SJSA1 (cell line): ENCODE measurements around the gene TENM3. TPM values are rescaled to one million over a fixed set of nuclear protein-coding genes. Genes with fewer than 3 reads are reported as not detected.
A peak's percentile ranks its signal among the peaks of the same experiment; 100 is the strongest.

Source experiments
- DNase-seq, 2 experiments: peaks; one replicate each; pipeline ENCODE4 v3.0.0-alpha.2; 2015 to 2020; ENCODE audit warnings: low spot score in 2 of 2, low read depth in 1 of 2
- H3K27ac ChIP-seq: fragments of 250-450 bp; sonication (Bioruptor Pico); 2 replicates; pipeline ENCODE4 v1.5.1; 2020; ENCODE audit warnings: mild to moderate bottlenecking, moderate library complexity
- H3K27me3 ChIP-seq: fragments of 250-450 bp; sonication (Bioruptor Pico); replicated peaks from 2 replicates; pipeline ENCODE4 v1.5.1; 2020; ENCODE audit warnings: mild to moderate bottlenecking, moderate library complexity
- H3K36me3 ChIP-seq: fragments of 250-450 bp; sonication (Bioruptor Pico); 2 replicates; pipeline ENCODE4 v1.5.1; 2020; ENCODE audit warnings: mild to moderate bottlenecking
- H3K4me1 ChIP-seq: fragments of 250-450 bp; sonication (Bioruptor Pico); replicated peaks from 2 replicates; pipeline ENCODE4 v1.6.1; 2021; ENCODE audit warnings: mild to moderate bottlenecking
- H3K4me3 ChIP-seq: fragments of 250-450 bp; sonication (Bioruptor Pico); 2 replicates; pipeline ENCODE4 v1.5.1; 2020; ENCODE audit warnings: mild to moderate bottlenecking
- H3K9me3 ChIP-seq: fragments of 250-450 bp; sonication (Bioruptor Pico); replicated peaks from 2 replicates; pipeline ENCODE4 v1.5.1; 2020; ENCODE audit warnings: mild to moderate bottlenecking
- total RNA-seq: library from RNA; depleted of rRNA; stranded (reverse); fragments of >200 nt; shearing (Covaris generic); gene quantifications from 2 replicates; pipeline ENCODE4 v1.2.3, GENCODE V29; 2014

The TENM3 gene
- total RNA-seq, 1 experiment from 2014 or later = 90.5 TPM

DNA sequence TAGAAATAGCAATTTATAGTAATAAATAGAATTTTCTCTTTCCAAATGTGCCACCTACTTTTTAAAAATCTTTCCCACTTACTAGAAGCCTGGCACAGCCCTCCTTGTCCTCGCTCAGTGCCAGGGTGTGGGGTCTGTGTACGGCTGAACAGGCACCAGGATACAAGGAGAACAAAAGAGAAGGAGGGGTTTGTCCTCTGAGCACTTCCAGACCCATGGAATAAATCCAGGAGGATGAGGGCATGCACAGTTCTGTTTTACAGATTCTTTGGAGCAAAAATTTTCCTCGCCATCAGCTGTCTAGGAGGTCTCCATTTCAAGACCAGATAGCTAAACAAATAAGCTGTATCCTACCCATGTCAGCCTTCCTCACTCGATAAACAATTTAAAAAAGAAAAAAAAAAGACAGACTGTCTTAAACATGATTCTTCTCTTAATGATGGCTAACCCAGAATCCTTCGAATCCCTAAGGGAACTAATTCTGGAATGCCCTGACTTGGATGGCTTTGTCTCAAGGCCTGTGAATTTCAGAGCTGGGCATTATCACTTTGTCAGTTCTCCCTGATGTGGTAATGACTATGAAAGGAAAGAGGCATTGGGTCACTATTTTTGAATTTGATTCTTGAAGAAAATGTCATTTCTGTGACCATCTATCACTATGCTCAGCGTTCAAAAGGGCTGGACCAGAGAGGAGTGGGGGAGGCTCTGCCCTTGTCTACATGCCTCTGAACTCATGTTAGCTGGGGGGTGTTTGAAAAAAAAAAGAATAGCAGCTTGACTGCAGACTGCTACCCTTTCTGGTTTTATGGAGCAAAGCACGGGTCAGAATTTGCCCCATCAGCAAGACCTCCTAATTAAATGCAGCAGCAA, 523.0 kb downstream of the TENM3 start:
- Histone ChIP-seq H3K4me1 (peaks cover 69% of the 10 kb centered on the region), H3K27me3 (no peaks in the 10 kb centered on the region), H3K9me3 (no peaks in the 10 kb centered on the region), H3K27ac (peak overlapping the region; percentile 47), H3K36me3 (no peaks in the 10 kb centered on the region), H3K4me3 (no peak overlapping the region)
- DNase-seq = peak in 1 of 2 experiments; percentile 37

DNA sequence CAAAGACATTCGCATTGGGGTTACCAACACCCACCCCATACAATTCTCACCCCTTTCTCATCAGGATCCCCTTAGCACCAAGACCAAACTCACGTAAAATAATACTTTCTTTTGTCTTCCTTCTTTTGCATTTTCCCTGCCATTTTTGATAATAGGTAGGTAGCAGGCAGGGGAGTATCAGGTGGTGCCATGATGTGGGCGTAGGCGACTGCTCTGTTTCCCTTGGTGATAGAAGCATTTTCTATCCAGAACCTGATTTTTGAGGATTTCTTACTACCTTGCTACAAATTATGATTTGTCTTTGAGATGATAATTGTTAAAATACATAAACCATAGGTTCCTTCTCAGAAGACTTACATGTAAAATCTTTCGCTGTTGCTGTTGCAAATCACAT, 523.7 kb downstream of the TENM3 start:
- DNase-seq = no peak
- peaks cover 75% of the 10 kb centered on the region for H3K4me1 ChIP-seq
- H3K36me3 ChIP-seq = no peaks in the 10 kb centered on the region
- peak overlapping the region; percentile 47; the same call in 1 of the 2 replicates for H3K27ac ChIP-seq
- H3K4me3 ChIP-seq = no peak overlapping the region
- H3K27me3 ChIP-seq = no peaks in the 10 kb centered on the region
- no peaks in the 10 kb centered on the region for H3K9me3 ChIP-seq

DNA sequence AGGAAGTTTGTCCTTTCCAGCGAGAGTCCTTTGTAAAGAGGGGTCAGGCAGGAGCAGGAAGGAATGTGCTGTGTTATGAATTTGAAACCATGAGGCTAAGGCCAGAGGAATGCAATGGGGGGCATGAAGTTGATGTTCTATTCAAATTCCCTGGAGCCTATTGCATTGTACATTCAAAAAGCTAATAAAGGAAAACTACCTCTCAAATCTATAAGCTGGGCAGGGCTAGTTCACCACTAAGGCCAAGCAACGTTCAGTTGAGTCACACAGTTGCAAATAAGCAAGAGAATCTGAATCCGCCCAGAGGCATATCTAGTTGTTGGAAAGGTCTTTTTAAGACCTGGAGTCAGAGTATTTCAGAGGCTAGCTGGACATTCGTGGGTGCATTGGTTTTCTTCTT, 525.6 kb downstream of the TENM3 start:
- H3K4me1 ChIP-seq = peaks cover 71% of the 10 kb centered on the region
- H3K36me3 ChIP-seq = no peaks in the 10 kb centered on the region; the same call in none of the 2 replicates
- no peak overlapping the region for H3K4me3 ChIP-seq
- H3K27ac ChIP-seq = peak overlapping the region; percentile 78
- DNase-seq = peak; percentile 69 to 79
- no peaks in the 10 kb centered on the region for H3K27me3 ChIP-seq
- H3K9me3 ChIP-seq = no peaks in the 10 kb centered on the region

- DNase-seq = no peak
- Histone ChIP-seq H3K9me3 (no peaks in the 10 kb centered on the region), H3K27me3 (no peaks in the 10 kb centered on the region), H3K36me3 (peaks cover 5% of the 10 kb centered on the region), H3K4me3 (no peak overlapping the region), H3K27ac (no peak overlapping the region), H3K4me1 (peaks cover 59% of the 10 kb centered on the region)
These were observed 527.2 kb downstream of the TENM3 start for GRCh38 chr4:182770259-182770995.

DNA sequence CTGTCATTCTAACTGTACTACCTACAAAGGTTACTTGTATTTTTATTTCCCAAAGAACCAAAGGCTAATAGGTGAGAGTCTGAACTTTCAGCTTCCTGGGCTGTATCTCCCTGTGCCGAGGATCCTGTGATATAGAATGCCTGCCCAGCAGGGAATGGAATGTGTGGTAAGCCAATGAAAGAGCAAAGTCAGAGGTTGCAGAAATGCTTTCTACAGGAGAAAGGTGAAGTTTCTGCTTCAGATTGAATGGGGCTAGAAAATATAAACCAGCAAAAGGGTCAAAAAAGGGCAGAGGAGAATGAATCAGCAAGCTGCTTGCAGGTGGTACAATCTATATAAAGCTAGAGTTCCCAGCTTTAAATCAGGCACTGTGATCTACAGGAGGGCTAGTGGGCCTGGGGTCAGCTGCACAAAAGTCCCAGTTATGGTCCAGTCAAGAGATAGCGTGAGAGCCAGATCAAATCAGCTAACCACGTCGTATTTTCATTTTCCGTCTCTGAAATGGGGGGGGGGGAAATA, 527.9 kb downstream of the TENM3 start:
- H3K36me3 ChIP-seq = peaks cover 8% of the 10 kb centered on the region
- no peak for DNase-seq

GRCh38 chr4:182775075-182775474, 531.9 kb downstream of the TENM3 start:
- Histone ChIP-seq H3K36me3 (peaks cover 19% of the 10 kb centered on the region), H3K9me3 (no peaks in the 10 kb centered on the region), H3K27ac (no peak overlapping the region), H3K4me1 (peaks cover 16% of the 10 kb centered on the region), H3K4me3 (no peak overlapping the region), H3K27me3 (no peaks in the 10 kb centered on the region)
- DNase-seq = no peak

More for the DNA sequence above, 527.9 kb downstream of the TENM3 start:
- H3K27ac ChIP-seq = no peak overlapping the region
- no peaks in the 10 kb centered on the region for H3K27me3 ChIP-seq
- no peak overlapping the region for H3K4me3 ChIP-seq
- peaks cover 53% of the 10 kb centered on the region for H3K4me1 ChIP-seq
- H3K9me3 ChIP-seq = no peaks in the 10 kb centered on the region

DNA sequence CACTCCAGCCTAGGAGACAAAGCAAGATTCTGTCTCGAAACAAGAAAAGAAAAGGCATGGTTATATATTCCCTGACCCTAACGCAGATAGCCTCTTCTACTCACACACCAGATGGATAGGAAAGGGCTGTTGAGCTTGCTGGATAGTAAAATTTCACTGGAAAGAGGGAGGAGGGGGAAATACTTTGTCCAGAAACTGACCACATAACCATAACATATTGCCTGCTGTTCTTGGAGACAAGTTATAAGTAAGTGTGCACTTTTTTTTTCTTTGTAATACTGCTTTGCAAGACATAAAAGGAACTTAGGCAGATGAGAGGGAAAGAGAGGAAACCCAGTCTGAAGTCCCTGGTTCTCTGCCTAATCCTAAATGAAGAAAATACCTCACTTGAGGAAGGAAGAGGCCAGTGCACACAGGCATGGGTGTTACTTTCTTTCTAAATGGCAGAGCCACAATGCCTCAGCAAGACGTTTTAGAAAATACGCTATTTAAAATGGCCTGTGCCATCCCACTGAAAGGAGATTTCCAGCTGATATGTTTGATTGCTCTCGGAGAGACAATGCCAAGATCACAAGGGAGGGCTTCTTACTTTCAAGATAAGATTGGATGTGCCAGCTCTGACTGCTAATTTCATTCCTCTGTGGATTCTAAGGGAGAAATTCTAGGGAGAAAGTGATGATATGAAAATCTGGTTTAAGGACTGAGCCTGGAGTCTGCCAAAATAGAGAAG, 533.3 kb downstream of the TENM3 start:
- DNase-seq = no peak
- Histone ChIP-seq H3K27me3 (no peaks in the 10 kb centered on the region), H3K4me3 (no peak overlapping the region), H3K36me3 (peaks cover 19% of the 10 kb centered on the region), H3K4me1 (peaks cover 3% of the 10 kb centered on the region), H3K27ac (no peak overlapping the region), H3K9me3 (no peaks in the 10 kb centered on the region)

GRCh38 chr4:182778222-182778982, 535.2 kb downstream of the TENM3 start:
- DNase-seq = no peak

DNA sequence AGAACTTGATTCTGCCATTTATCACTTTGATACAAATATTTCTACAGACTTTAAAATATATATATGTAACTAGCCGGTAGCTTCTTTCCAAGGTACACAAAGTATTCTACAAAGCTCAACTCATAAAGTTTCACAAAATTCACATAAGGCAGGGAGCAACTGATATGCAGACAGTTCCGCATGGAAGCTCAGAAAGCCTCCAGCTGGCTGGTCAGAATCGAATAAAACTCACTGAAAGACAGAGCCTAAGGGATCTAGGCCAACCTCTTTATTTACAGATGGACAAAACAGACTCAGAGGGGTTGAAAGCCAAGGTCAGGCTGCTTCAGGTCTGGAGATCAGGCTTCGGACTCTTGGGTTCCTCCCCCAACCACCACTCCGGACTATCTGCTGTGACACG, 543.8 kb downstream of the TENM3 start:
- no peak for DNase-seq
- H3K36me3 ChIP-seq = peaks cover 11% of the 10 kb centered on the region
- no peak overlapping the region for H3K27ac ChIP-seq
- H3K9me3 ChIP-seq = no peaks in the 10 kb centered on the region
- H3K27me3 ChIP-seq = no peaks in the 10 kb centered on the region
- no peaks in the 10 kb centered on the region for H3K4me1 ChIP-seq
- H3K4me3 ChIP-seq = no peak overlapping the region

More at GRCh38 chr4:182778222-182778982, 535.2 kb downstream of the TENM3 start:
- no peaks in the 10 kb centered on the region for H3K4me1 ChIP-seq
- no peaks in the 10 kb centered on the region for H3K9me3 ChIP-seq
- H3K36me3 ChIP-seq = peaks cover 19% of the 10 kb centered on the region
- H3K27ac ChIP-seq = no peak overlapping the region
- H3K4me3 ChIP-seq = no peak overlapping the region
- no peaks in the 10 kb centered on the region for H3K27me3 ChIP-seq

- Histone ChIP-seq H3K36me3 (peaks cover 23% of the 10 kb centered on the region), H3K27ac (no peak overlapping the region), H3K4me3 (no peak overlapping the region), H3K27me3 (no peaks in the 10 kb centered on the region), H3K4me1 (no peaks in the 10 kb centered on the region), H3K9me3 (no peaks in the 10 kb centered on the region)
- no peak for DNase-seq
These were observed 545.0 kb downstream of the TENM3 start for GRCh38 chr4:182788201-182788600.

DNA sequence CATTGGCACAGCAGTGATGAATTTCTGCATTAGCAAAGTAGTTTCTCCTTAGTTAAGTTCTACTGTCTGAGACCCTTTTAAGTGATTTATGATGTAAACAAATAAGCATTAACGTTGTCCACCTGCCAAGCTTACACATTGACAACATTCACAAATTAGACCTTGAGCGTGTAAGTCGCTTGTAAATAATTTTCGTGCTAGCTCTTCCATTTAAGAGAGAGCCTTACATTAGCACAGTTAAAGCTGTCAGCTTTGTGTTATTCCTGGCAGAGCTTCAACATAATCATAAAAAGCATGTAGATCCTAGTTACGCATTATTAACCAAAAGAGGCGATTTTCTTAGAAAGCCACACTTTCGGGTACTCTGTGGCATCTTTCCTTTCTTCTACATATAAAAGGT, 546.3 kb downstream of the TENM3 start:
- no peaks in the 10 kb centered on the region for H3K4me1 ChIP-seq
- H3K9me3 ChIP-seq = peaks cover 8% of the 10 kb centered on the region; the same call in 1 of the 2 replicates
- H3K4me3 ChIP-seq = no peak overlapping the region
- H3K36me3 ChIP-seq = peaks cover 36% of the 10 kb centered on the region
- DNase-seq = no peak
- H3K27ac ChIP-seq = no peak overlapping the region
- no peaks in the 10 kb centered on the region for H3K27me3 ChIP-seq

DNA sequence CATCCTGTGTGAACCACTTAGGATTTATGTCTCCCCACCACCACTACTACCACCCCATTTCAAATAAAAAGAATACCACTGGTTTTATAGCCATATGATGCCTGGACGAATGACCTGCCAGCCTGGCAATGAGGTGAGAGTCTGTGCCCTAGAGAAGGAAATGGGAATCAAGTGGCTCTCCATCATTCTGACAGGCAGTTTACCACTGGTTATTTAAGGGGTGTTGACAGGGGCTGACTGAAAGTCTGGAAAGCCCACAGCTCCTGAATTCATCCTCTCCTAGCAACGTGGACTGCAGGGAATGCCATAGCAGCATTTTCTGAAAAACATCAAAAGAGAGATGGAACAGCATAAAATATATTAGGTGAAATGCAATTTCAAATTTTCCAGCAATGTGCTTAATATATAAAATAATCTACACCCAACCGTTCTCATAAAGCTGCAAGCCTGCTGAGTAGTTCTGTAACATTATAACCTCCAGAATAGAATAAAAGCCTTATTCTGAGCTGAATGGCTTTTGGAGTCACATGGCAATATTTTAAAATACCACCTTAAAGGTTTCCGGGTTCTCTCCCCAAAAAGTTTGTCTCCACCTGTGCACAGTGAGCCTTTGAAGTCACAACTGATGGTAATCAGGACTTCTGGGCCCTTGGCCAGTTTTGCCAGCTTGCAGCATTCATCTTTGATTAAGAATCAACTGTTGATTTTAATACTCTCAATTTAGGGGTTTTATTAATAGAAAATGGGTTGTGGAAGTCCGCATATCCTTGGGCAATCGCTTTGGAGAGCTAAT, 552.4 kb downstream of the TENM3 start:
- peaks cover 60% of the 10 kb centered on the region for H3K36me3 ChIP-seq
- H3K4me3 ChIP-seq = no peak overlapping the region
- no peak overlapping the region for H3K27ac ChIP-seq
- DNase-seq = no peak
- H3K27me3 ChIP-seq = no peaks in the 10 kb centered on the region
- peaks cover 8% of the 10 kb centered on the region; the same call in 1 of the 2 replicates for H3K9me3 ChIP-seq
- H3K4me1 ChIP-seq = no peaks in the 10 kb centered on the region
